WTC11 (cell line): Measurements from ENCODE around the gene MIDN. TPM values are rescaled to one million over a fixed set of nuclear protein-coding genes. Genes with fewer than 3 reads are reported as not detected.

Experiments used
- AFF4 ChIP-seq: sonication (generic); formaldehyde crosslinking; IDR thresholded peaks from 2 replicates; pipeline ENCODE4 v1.8.1; 2023; ENCODE audit warnings: mild to moderate bottlenecking, missing genetic modification reagents, borderline replicate concordance
- AR ChIP-seq: fragments of 250-450 bp; sonication (Bioruptor Pico); IDR thresholded peaks from 2 replicates; pipeline ENCODE4 v1.9.0; 2021; ENCODE audit warnings: mild to moderate bottlenecking
- ATF2 ChIP-seq: sonication (generic); formaldehyde crosslinking; IDR thresholded peaks from 2 replicates; pipeline ENCODE4 v1.8.1; 2022; ENCODE audit warnings: low read depth, missing genetic modification reagents, borderline replicate concordance
- CDX4 ChIP-seq: fragments of 250-450 bp; sonication (Bioruptor Pico); IDR thresholded peaks from 2 replicates; pipeline ENCODE4 v1.9.0; 2021; ENCODE audit warnings: moderate library complexity, mild to moderate bottlenecking, inconsistent platforms, borderline replicate concordance
- E2F1 ChIP-seq: sonication (generic); formaldehyde crosslinking; IDR thresholded peaks from 2 replicates; pipeline ENCODE4 v1.8.0; 2022; ENCODE audit warnings: mild to moderate bottlenecking, missing genetic modification reagents
- ELF4 ChIP-seq: sonication (generic); formaldehyde crosslinking; IDR thresholded peaks from 2 replicates; pipeline ENCODE4 v1.8.1; 2022; ENCODE audit warnings: low read depth, mild to moderate bottlenecking, moderate library complexity, missing genetic modification reagents
- ESRRA ChIP-seq: sonication (generic); formaldehyde crosslinking; IDR thresholded peaks from 2 replicates; pipeline ENCODE4 v1.8.1; 2022; ENCODE audit warnings: mild to moderate bottlenecking, missing genetic modification reagents, borderline replicate concordance
- ETV6 ChIP-seq: sonication (generic); formaldehyde crosslinking; IDR thresholded peaks from 2 replicates; pipeline ENCODE4 v1.8.1; 2022; ENCODE audit warnings: mild to moderate bottlenecking, missing genetic modification reagents
- FOXP1 ChIP-seq: sonication (generic); formaldehyde crosslinking; IDR thresholded peaks from 2 replicates; pipeline ENCODE4 v1.8.0; 2022; ENCODE audit warnings: missing genetic modification reagents, mild to moderate bottlenecking, moderate library complexity, borderline replicate concordance
- GRHL2 ChIP-seq: fragments of 250-450 bp; sonication (Bioruptor Pico); IDR thresholded peaks from 2 replicates; pipeline ENCODE4 v1.8.0; 2022; ENCODE audit warnings: mild to moderate bottlenecking, moderate library complexity; ENCODE audit not compliant: insufficient replicate concordance, severe bottlenecking
- HMGA2 ChIP-seq: fragments of 250-450 bp; sonication (Bioruptor Pico); IDR thresholded peaks from 2 replicates; pipeline ENCODE4 v1.4.0; 2021; ENCODE audit warnings: mild to moderate bottlenecking, moderate library complexity
- JUN ChIP-seq: sonication (generic); formaldehyde crosslinking; IDR thresholded peaks from 2 replicates; pipeline ENCODE4 v1.8.0; 2023; ENCODE audit warnings: mild to moderate bottlenecking, missing genetic modification reagents
- KAT7 ChIP-seq: sonication (generic); formaldehyde crosslinking; IDR thresholded peaks from 2 replicates; pipeline ENCODE4 v1.8.1; 2023; ENCODE audit warnings: missing genetic modification reagents, mild to moderate bottlenecking, borderline replicate concordance
- MLX ChIP-seq: sonication (generic); formaldehyde crosslinking; IDR thresholded peaks from 2 replicates; pipeline ENCODE4 v1.8.1; 2023; ENCODE audit warnings: mild to moderate bottlenecking, missing genetic modification reagents, moderate library complexity
- NR1H2 ChIP-seq: sonication (generic); formaldehyde crosslinking; IDR thresholded peaks from 2 replicates; pipeline ENCODE4 v1.9.0; 2021; ENCODE audit warnings: mild to moderate bottlenecking, moderate library complexity, missing genetic modification reagents
- NR3C1 ChIP-seq: sonication (generic); formaldehyde crosslinking; conservative IDR thresholded peaks from 2 replicates; pipeline ENCODE4 v1.8.1; 2023; ENCODE audit warnings: low read depth, mild to moderate bottlenecking, missing genetic modification reagents
- PREB ChIP-seq: sonication (generic); formaldehyde crosslinking; IDR thresholded peaks from 2 replicates; pipeline ENCODE4 v1.8.1; 2022; ENCODE audit warnings: mild to moderate bottlenecking, missing genetic modification reagents, moderate library complexity, borderline replicate concordance
- SMAD3 ChIP-seq: sonication (generic); formaldehyde crosslinking; IDR thresholded peaks from 2 replicates; pipeline ENCODE4 v1.8.0; 2022; ENCODE audit warnings: missing genetic modification reagents, mild to moderate bottlenecking, borderline replicate concordance
- ZBTB21 ChIP-seq: sonication (generic); formaldehyde crosslinking; IDR thresholded peaks from 2 replicates; pipeline ENCODE4 v1.8.1; 2023; ENCODE audit warnings: mild to moderate bottlenecking, missing genetic modification reagents, borderline replicate concordance
- ZMAT4 ChIP-seq: fragments of 250-450 bp; sonication (Bioruptor Pico); IDR thresholded peaks from 2 replicates; pipeline ENCODE4 v1.9.0; 2021; ENCODE audit warnings: mild to moderate bottlenecking
- ZNF138 ChIP-seq: sonication (generic); formaldehyde crosslinking; conservative IDR thresholded peaks from 2 replicates; pipeline ENCODE4 v1.8.1; 2022; ENCODE audit warnings: mild to moderate bottlenecking, moderate library complexity, missing genetic modification reagents
- ZNF263 ChIP-seq: sonication (generic); formaldehyde crosslinking; IDR thresholded peaks from 2 replicates; pipeline ENCODE4 v1.8.1; 2022; ENCODE audit warnings: low read depth, mild to moderate bottlenecking, moderate library complexity, missing genetic modification reagents
- ZNF317 ChIP-seq: sonication (generic); formaldehyde crosslinking; IDR thresholded peaks from 2 replicates; pipeline ENCODE4 v1.8.1; 2023; ENCODE audit warnings: low read depth, mild to moderate bottlenecking, moderate library complexity, missing genetic modification reagents, borderline replicate concordance
- ZNF416 ChIP-seq: fragments of 250-450 bp; sonication (Bioruptor Pico); IDR thresholded peaks from 2 replicates; pipeline ENCODE4 v1.9.0; 2021; ENCODE audit warnings: mild to moderate bottlenecking, inconsistent platforms
- ZNF423 ChIP-seq: fragments of 250-450 bp; sonication (Bioruptor Pico); IDR thresholded peaks from 2 replicates; pipeline ENCODE4 v2.1.2; 2022; ENCODE audit warnings: mild to moderate bottlenecking, moderate library complexity
- ZNF671 ChIP-seq: fragments of 250-450 bp; sonication (Bioruptor Pico); IDR thresholded peaks from 2 replicates; pipeline ENCODE4 v1.8.0; 2021; ENCODE audit warnings: mild to moderate bottlenecking
- total RNA-seq: library from RNA; stranded (reverse); gene quantifications from 3 replicates; pipeline ENCODE4 v1.2.3, GENCODE V29; 2021

The MIDN gene
- total RNA-seq, 1 experiment from 2014 or later = 189 TPM

- no peak for TF ChIP-seq FOXP1 (CRISPR knock-in tag)
- TF ChIP-seq GRHL2 = no peak
- no peak for TF ChIP-seq ZNF263 (CRISPR knock-in tag)
- no peak; the same call in 1 of the 2 replicates for TF ChIP-seq ZMAT4 (CRISPR knock-in tag)
- TF ChIP-seq ETV6 (CRISPR knock-in tag) = no peak
- TF ChIP-seq ZBTB21 (CRISPR knock-in tag) = no peak
- no peak; the same call in 1 of the 2 replicates for TF ChIP-seq ZNF317
- no peak for TF ChIP-seq ZNF138 (CRISPR knock-in tag)
- no peak for TF ChIP-seq ELF4 (CRISPR knock-in tag)
- no peak for TF ChIP-seq ESRRA
- no peak for TF ChIP-seq E2F1 (CRISPR knock-in tag)
- no peak for TF ChIP-seq NR3C1 (CRISPR knock-in tag)
- no peak for TF ChIP-seq AR (CRISPR knock-in tag)
- no peak for TF ChIP-seq CDX4 (CRISPR knock-in tag)
- no peak for TF ChIP-seq KAT7 (CRISPR knock-in tag)
- no peak for TF ChIP-seq ATF2 (CRISPR knock-in tag)
- TF ChIP-seq SMAD3 (CRISPR knock-in tag) = no peak
- no peak for TF ChIP-seq HMGA2 (CRISPR knock-in tag)
- no peak for TF ChIP-seq NR1H2
- TF ChIP-seq PREB (CRISPR knock-in tag) = no peak
- TF ChIP-seq ZNF416 (CRISPR knock-in tag) = no peak
- TF ChIP-seq ZNF423 (CRISPR knock-in tag) = peak; percentile 85
- TF ChIP-seq AFF4 (CRISPR knock-in tag) = no peak
- no peak for TF ChIP-seq ZNF671 (CRISPR knock-in tag)
- peak; percentile 44; the same call in 1 of the 2 replicates for TF ChIP-seq JUN
- TF ChIP-seq MLX (CRISPR knock-in tag) = no peak
Measured at GRCh38 chr19:1249298-1249989, 1.1 kb downstream of the MIDN start (continued).
